ENCODE results near the gene PRR35.

- TF ChIP-seq, protein P1, sequence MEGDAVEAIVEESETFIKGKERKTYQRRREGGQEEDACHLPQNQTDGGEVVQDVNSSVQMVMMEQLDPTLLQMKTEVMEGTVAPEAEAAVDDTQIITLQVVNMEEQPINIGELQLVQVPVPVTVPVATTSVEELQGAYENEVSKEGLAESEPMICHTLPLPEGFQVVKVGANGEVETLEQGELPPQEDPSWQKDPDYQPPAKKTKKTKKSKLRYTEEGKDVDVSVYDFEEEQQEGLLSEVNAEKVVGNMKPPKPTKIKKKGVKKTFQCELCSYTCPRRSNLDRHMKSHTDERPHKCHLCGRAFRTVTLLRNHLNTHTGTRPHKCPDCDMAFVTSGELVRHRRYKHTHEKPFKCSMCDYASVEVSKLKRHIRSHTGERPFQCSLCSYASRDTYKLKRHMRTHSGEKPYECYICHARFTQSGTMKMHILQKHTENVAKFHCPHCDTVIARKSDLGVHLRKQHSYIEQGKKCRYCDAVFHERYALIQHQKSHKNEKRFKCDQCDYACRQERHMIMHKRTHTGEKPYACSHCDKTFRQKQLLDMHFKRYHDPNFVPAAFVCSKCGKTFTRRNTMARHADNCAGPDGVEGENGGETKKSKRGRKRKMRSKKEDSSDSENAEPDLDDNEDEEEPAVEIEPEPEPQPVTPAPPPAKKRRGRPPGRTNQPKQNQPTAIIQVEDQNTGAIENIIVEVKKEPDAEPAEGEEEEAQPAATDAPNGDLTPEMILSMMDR (IDR thresholded peaks at IDR 0.05; ENCODE audit: low read depth, low read length, poor library complexity, severe bottlenecking): no peak
- TF ChIP-seq EZH2phosphoT487 (IDR thresholded peaks at IDR 0.05; ENCODE audit: borderline replicate concordance, low read length): no peak
Observed at GRCh38 chr16:577796-578195, 17.6 kb downstream of the PRR35 start.

Data from DOHH2 (cell line).